HepG2 (cell line): ENCODE data around the gene CHMP4B. TPM values are rescaled to one million over a fixed set of nuclear protein-coding genes. Genes with fewer than 3 reads are reported as not detected.

ENCODE experiments used
- ATAC-seq: fragments of 200-7000 bp; cut with Tn5 transposase; 3 replicates; pipeline ENCODE4 v1.9.1; 2020; ENCODE audit warnings: mild to moderate bottlenecking, moderate library complexity
- BruUV-seq: library from RNA; stranded (reverse); fragments of 400-500 nt; replicated peaks from 2 replicates; lab custom pipeline; 2021; lab: Mats Ljungman, UMichigan
- CTCF ChIA-PET: fragments of 300-600 bp; formaldehyde crosslinking; extraction: SDS; loops from one replicate; lab custom pipeline; 2021; ENCODE audit warnings: low total read pairs, inconsistent platforms, low intra/inter-chr PET ratio; lab: Yijun Ruan, JAX
- POLR2A ChIA-PET: fragments of 350-600 bp; sonication (Branson Sonifier 250); formaldehyde crosslinking; loops from one replicate; lab custom pipeline; 2020; ENCODE audit warnings: antibody characterized with exemption, inconsistent platforms; lab: Yijun Ruan, JAX
- DNase-seq: peaks from one replicate; pipeline ENCODE4 v3.0.0-alpha.2; 2015; ENCODE audit warnings: low spot score
- FAIRE-seq: peaks from 3 replicates; lab custom pipeline; 2011; peaks lifted over from hg19 to GRCh38; lab: Jason Lieb, UNC
- H2AFZ ChIP-seq: one replicate; pipeline ENCODE4 v1.6.1; 2011; ENCODE audit warnings: low read length, inconsistent platforms
- H3K27ac ChIP-seq: fragments of 300-600 bp; 3 replicates; pipeline ENCODE4 v1.8.0; 2011; ENCODE audit warnings: mixed run types, mild to moderate bottlenecking, mixed read lengths, low read length, inconsistent platforms; ENCODE audit not compliant: insufficient read depth; ENCODE audit errors: extremely low read length
- H3K27me3 ChIP-seq, 2 experiments: fragments of 200-600 bp in 1 of 2; 2 replicates in 1 of 2; 3 replicates in 1 of 2; pipeline versions ENCODE4 v1.6.0 to v1.8.0; 2011; ENCODE audit warnings: low read length in 2 of 2, mild to moderate bottlenecking in 2 of 2, moderate library complexity in 2 of 2, inconsistent platforms in 1 of 2; ENCODE audit not compliant: insufficient read depth in 2 of 2, control insufficient read depth in 1 of 2
- H3K36me3 ChIP-seq, 2 experiments: fragments of 200-600 bp in 1 of 2; replicated peaks in 1 of 2; 2 replicates in 1 of 2; 3 replicates in 1 of 2; pipeline versions ENCODE4 v1.5.1 to v1.8.0; 2011; ENCODE audit warnings: low read length in 2 of 2, inconsistent platforms in 1 of 2; ENCODE audit not compliant: insufficient read depth in 2 of 2, control insufficient read depth in 1 of 2
- H3K4me1 ChIP-seq: 2 replicates; pipeline ENCODE4 v1.5.1; 2012; ENCODE audit warnings: low read length, inconsistent platforms; ENCODE audit not compliant: insufficient read depth
- H3K4me2 ChIP-seq: 2 replicates; pipeline ENCODE4 v1.6.0; 2011; ENCODE audit warnings: low read depth, low read length, inconsistent platforms
- H3K4me3 ChIP-seq, 3 experiments: fragments of 200-600 bp in 1 of 3; sonication (generic), shearing (Covaris generic) in 1 of 3; replicated peaks in 1 of 3; 2 replicates each; pipeline ENCODE4 v1.5.1; 2011 to 2016; ENCODE audit warnings: low read length in 3 of 3, inconsistent platforms in 2 of 3, low read depth in 2 of 3, mild to moderate bottlenecking in 2 of 3, control low read depth in 1 of 3, mixed read lengths in 1 of 3; ENCODE audit not compliant: insufficient read depth in 1 of 3
- H3K79me2 ChIP-seq: one replicate; pipeline ENCODE4 v1.6.1; 2011; ENCODE audit warnings: low read length, inconsistent platforms; ENCODE audit not compliant: insufficient read depth
- H3K9ac ChIP-seq: 2 replicates; pipeline ENCODE4 v1.6.0; 2011; ENCODE audit warnings: mild to moderate bottlenecking, low read depth, low read length, inconsistent platforms; ENCODE audit not compliant: insufficient read depth
- H3K9me3 ChIP-seq: 2 replicates; pipeline ENCODE4 v1.5.1; 2012; ENCODE audit warnings: mild to moderate bottlenecking, low read length
- H4K20me1 ChIP-seq: 2 replicates; pipeline ENCODE4 v1.6.0; 2011; ENCODE audit warnings: inconsistent platforms, mild to moderate bottlenecking, low read length, moderate library complexity; ENCODE audit not compliant: insufficient read depth
- AGO2 ChIP-seq: fragments of 200-400 bp; formaldehyde crosslinking; optimal IDR thresholded peaks from 2 replicates; pipeline ENCODE3; 2017; ENCODE audit warnings: mild to moderate bottlenecking, low read depth, low read length, moderate library complexity
- ARNT2 ChIP-seq: sonication (generic); formaldehyde crosslinking; IDR thresholded peaks from 2 replicates; pipeline ENCODE4 v1.8.0; 2022; ENCODE audit warnings: mild to moderate bottlenecking, low read depth, missing genetic modification reagents, moderate library complexity
- BRD4 ChIP-seq: sonication (generic); formaldehyde crosslinking; IDR thresholded peaks from 2 replicates; pipeline ENCODE4 v1.4.0; 2020; ENCODE audit warnings: missing genetic modification reagents
- LCORL ChIP-seq, 2 experiments: fragments of 450-650 bp in 1 of 2; sonication (generic) in 1 of 2; formaldehyde crosslinking in 1 of 2; IDR thresholded peaks; 2 replicates each; pipeline versions ENCODE4 v1.5.0 to v1.6.1; 2017 to 2020; ENCODE audit warnings: antibody characterized with exemption in 1 of 2, missing genetic modification reagents in 1 of 2
- MEIS1 ChIP-seq: sonication (generic); formaldehyde crosslinking; IDR thresholded peaks from 2 replicates; pipeline ENCODE4 v1.9.0; 2021; ENCODE audit warnings: mild to moderate bottlenecking, missing genetic modification reagents, moderate library complexity, borderline replicate concordance
- PAWR ChIP-seq: sonication (generic); formaldehyde crosslinking; IDR thresholded peaks from 2 replicates; pipeline ENCODE4 v1.4.0; 2020; ENCODE audit warnings: missing genetic modification reagents, mild to moderate bottlenecking, borderline replicate concordance
- TARDBP ChIP-seq: sonication (generic); formaldehyde crosslinking; IDR thresholded peaks from 2 replicates; pipeline ENCODE4 v1.8.0; 2022; ENCODE audit warnings: mild to moderate bottlenecking, missing genetic modification reagents
- TCF7 ChIP-seq: sonication (generic); IDR thresholded peaks from 2 replicates; pipeline ENCODE4 v1.6.1; 2016; ENCODE audit warnings: antibody characterized with exemption, low read depth
- THYN1 ChIP-seq: sonication (generic); formaldehyde crosslinking; IDR thresholded peaks from 2 replicates; pipeline ENCODE4 v1.8.1; 2023; ENCODE audit warnings: low read depth, mild to moderate bottlenecking, moderate library complexity, missing genetic modification reagents, borderline replicate concordance
- ZNF138 ChIP-seq: sonication (generic); formaldehyde crosslinking; IDR thresholded peaks from 2 replicates; pipeline ENCODE4 v1.5.0; 2020; ENCODE audit warnings: mild to moderate bottlenecking, low read depth, missing genetic modification reagents
- ZNF547 ChIP-seq: sonication (generic); formaldehyde crosslinking; IDR thresholded peaks from 2 replicates; pipeline ENCODE4 v1.5.1; 2020; ENCODE audit warnings: mild to moderate bottlenecking, missing genetic modification reagents
- ZNF563 ChIP-seq: sonication (generic); formaldehyde crosslinking; IDR thresholded peaks from 2 replicates; pipeline ENCODE4 v1.8.0; 2022; ENCODE audit warnings: mild to moderate bottlenecking, moderate library complexity, missing genetic modification reagents
- ZNF607 ChIP-seq: sonication (generic); formaldehyde crosslinking; IDR thresholded peaks from 2 replicates; pipeline ENCODE4 v1.5.1; 2020; ENCODE audit warnings: missing genetic modification reagents, mild to moderate bottlenecking, borderline replicate concordance
- ZNF773 ChIP-seq: sonication (generic); formaldehyde crosslinking; IDR thresholded peaks from 2 replicates; pipeline ENCODE4 v1.4.0; 2020; ENCODE audit warnings: missing genetic modification reagents, borderline replicate concordance
- ZNF780A ChIP-seq: sonication (generic); formaldehyde crosslinking; IDR thresholded peaks from 2 replicates; pipeline ENCODE4 v1.8.0; 2022; ENCODE audit warnings: mild to moderate bottlenecking, missing genetic modification reagents, moderate library complexity
- WGBS: methylation state at CpG from one replicate; pipeline ENCODE4 v1.1.6; 2017; ENCODE audit warnings: low lambda C conversion rate; 5-methylcytosine and 5-hydroxymethylcytosine counted together
- in situ Hi-C: cut with HindIII; loops from 2 replicates; pipeline ENCODE4 v1.10.0; 2017; ENCODE audit warnings: low pct_unique_long_range_greater_than_20kb; ENCODE audit not compliant: extremely low pct_ligation_motif_present
- intact Hi-C: fragments of 100-400 bp; cut with micrococcal nuclease; formaldehyde crosslinking; loops from one replicate; pipeline ENCODE4 v1.10.0; 2022; ENCODE audit not compliant: unreplicated experiment
- polyA plus RNA-seq, 8 experiments: library from polyadenylated mRNA; depleted of rRNA in 3 of 8; stranded (reverse) in 7 of 8; unstranded in 1 of 8; fragments of >200 nt; fragmentation: Illumina TruSeq in 4 of 8; extraction: Trizol in 4 of 8; gene quantifications; 2 replicates each; pipeline versions ENCODE4 v1.2.1 to v1.2.3, GENCODE V29; 2011 to 2016; ENCODE audit warnings: low read depth in 4 of 8, missing spikeins in 1 of 8, mixed read lengths in 1 of 8; ENCODE audit not compliant: insufficient read depth in 1 of 8
- total RNA-seq, 5 experiments: library from RNA; depleted of rRNA; stranded (reverse); fragments of >200 nt; fragmentation: Illumina TruSeq; extraction: Trizol; gene quantifications; 2 replicates each; pipeline ENCODE4 v1.2.3, GENCODE V29; 2016; ENCODE audit warnings: low read depth in 1 of 5
- TF ChIP-seq, protein P1 (sequence below): sonication (generic); formaldehyde crosslinking; IDR thresholded peaks from 2 replicates; pipeline ENCODE4 v1.5.1; 2020; ENCODE audit warnings: mild to moderate bottlenecking, missing genetic modification reagents, moderate library complexity
- TF ChIP-seq, protein P2 (sequence below): fragments of 450-650 bp; IDR thresholded peaks from 2 replicates; pipeline ENCODE4 v1.6.1; 2017
- TF ChIP-seq, protein P3 (sequence below), 2 experiments: sonication (generic) in 1 of 2; formaldehyde crosslinking in 1 of 2; IDR thresholded peaks; 2 replicates each; pipeline versions ENCODE4 v1.5.1 to v1.6.1; 2011 to 2020; ENCODE audit warnings: borderline replicate concordance in 1 of 2, low read depth in 1 of 2, low read length in 1 of 2, mild to moderate bottlenecking in 1 of 2, missing genetic modification reagents in 1 of 2, moderate library complexity in 1 of 2

CHMP4B gene
- total and polyA plus RNA-seq, 2 of the 13 experiments (the other 11 are each of a cell fraction or from before 2014, with no cell fraction given) = 40.1 to 45.6 TPM

DNA sequence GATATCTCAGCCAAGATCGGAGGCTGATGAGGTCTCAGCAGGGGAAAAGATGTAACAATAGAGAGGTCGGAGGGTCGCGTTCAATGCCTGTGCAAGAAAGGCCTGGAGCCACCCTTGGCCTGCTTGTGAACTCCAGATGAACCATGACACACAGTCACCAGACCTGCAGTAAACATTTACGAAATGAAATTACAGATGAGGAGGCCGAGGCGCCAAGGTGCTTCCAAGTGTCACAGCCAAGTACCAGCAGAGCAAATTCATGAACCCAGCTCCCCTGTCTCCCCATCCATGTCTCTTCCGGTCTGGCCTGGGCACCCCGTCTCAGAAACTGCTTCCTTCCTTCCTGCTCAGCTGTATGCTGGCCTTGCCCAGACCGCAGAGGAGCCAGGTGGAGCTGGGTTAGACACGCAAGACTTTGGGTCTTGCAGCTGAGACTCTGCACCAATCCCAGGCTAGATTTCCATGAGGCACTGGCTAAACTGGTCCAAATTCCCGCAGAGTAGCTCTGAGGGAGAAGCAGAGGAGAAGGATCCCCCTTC lies 48.1 kb downstream of the CHMP4B start (continued):
- TF ChIP-seq MEIS1 (no peak), ZNF138 (CRISPR knock-in tag) (no peak)

DNA sequence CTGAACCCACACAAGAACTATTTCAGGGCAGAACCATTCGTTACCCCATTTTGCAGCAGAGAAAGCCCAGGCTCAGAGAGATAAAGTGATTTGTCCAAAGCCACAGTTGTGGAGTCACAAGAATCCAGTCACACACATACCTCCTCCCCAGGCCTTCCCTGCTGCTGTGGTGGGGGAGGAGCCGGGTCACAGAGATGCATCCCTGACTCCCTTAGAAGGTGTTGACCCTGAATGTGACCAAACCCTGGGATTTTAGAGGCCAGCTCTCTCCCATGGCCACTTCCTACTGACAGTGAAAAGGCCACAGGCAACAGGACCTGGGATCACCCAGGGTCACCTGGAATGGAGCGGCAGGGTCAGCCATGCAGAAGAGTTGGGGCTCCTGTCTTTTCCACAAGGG lies 48.6 kb downstream of the CHMP4B start:
- ChIA-PET CTCF (no interaction called here), POLR2A (interaction anchor here (1.2 to 2.0 kb wide), 2 partner anchors 46 to 253 kb away, joined by 3 to 6 read pairs; partner anchors contain the start of gene EIF2S2)
- BruUV-seq = no TSS peak
- 54% methylated on average over 3 of the region's 3 CpGs for WGBS
- H4K20me1 ChIP-seq = no peaks in the 10 kb centered on the region
- no peaks in the 10 kb centered on the region for H3K79me2 ChIP-seq
- H3K27ac ChIP-seq = no peak overlapping the region
- peak overlapping the region; percentile 38 for H3K4me2 ChIP-seq
- in situ Hi-C loops (no loop called here), intact Hi-C loops (loop anchor here (5.0 kb wide), 2 partner anchors 47 to 67 kb away; partner anchors contain the start of gene CHMP4B)
- no peaks in the 10 kb centered on the region for H3K9me3 ChIP-seq
- peaks cover 44% of the 10 kb centered on the region for H3K4me1 ChIP-seq
- DNase-seq = no peak
- no peak overlapping the region for H3K9ac ChIP-seq
- H3K4me3 ChIP-seq = no peak overlapping the region
- peak; percentile 7; the same call in 2 of the 3 replicates for ATAC-seq
- no peak for FAIRE-seq
- H2AFZ ChIP-seq = no peak overlapping the region
- peaks cover 7 to 8% of the 10 kb centered on the region in 2 experiments; a peak in 4 of 5 replicates for H3K36me3 ChIP-seq
- H3K27me3 ChIP-seq = peaks cover 0 to 12% of the 10 kb centered on the region in 2 experiments; a peak in 2 of 5 replicates
- TF ChIP-seq, protein P1, sequence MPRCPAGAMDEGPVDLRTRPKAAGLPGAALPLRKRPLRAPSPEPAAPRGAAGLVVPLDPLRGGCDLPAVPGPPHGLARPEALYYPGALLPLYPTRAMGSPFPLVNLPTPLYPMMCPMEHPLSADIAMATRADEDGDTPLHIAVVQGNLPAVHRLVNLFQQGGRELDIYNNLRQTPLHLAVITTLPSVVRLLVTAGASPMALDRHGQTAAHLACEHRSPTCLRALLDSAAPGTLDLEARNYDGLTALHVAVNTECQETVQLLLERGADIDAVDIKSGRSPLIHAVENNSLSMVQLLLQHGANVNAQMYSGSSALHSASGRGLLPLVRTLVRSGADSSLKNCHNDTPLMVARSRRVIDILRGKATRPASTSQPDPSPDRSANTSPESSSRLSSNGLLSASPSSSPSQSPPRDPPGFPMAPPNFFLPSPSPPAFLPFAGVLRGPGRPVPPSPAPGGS = peak; percentile 31; the same call in 1 of the 2 replicates
- TF ChIP-seq TARDBP (CRISPR knock-in tag) (no peak), THYN1 (no peak), AGO2 (peak; percentile 1), BRD4 (CRISPR knock-in tag) (no peak), TCF7 (no peak), ZNF607 (CRISPR knock-in tag) (no peak), ZNF773 (CRISPR knock-in tag) (no peak), ZNF547 (CRISPR knock-in tag) (0 out of 2 replicates have a peak, but pooled peaks have one; percentile 31), ARNT2 (no peak), ZNF563 (CRISPR knock-in tag) (no peak), PAWR (no peak), ZNF780A (no peak), LCORL (IDR thresholded peaks at IDR 0.05) (no peak), LCORL (CRISPR knock-in tag; IDR thresholded peaks at IDR 0.05) (no peak)
- TF ChIP-seq, protein P2, sequence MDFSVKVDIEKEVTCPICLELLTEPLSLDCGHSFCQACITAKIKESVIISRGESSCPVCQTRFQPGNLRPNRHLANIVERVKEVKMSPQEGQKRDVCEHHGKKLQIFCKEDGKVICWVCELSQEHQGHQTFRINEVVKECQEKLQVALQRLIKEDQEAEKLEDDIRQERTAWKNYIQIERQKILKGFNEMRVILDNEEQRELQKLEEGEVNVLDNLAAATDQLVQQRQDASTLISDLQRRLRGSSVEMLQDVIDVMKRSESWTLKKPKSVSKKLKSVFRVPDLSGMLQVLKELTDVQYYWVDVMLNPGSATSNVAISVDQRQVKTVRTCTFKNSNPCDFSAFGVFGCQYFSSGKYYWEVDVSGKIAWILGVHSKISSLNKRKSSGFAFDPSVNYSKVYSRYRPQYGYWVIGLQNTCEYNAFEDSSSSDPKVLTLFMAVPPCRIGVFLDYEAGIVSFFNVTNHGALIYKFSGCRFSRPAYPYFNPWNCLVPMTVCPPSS = no peak
- TF ChIP-seq, protein P3, sequence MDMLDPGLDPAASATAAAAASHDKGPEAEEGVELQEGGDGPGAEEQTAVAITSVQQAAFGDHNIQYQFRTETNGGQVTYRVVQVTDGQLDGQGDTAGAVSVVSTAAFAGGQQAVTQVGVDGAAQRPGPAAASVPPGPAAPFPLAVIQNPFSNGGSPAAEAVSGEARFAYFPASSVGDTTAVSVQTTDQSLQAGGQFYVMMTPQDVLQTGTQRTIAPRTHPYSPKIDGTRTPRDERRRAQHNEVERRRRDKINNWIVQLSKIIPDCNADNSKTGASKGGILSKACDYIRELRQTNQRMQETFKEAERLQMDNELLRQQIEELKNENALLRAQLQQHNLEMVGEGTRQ (IDR thresholded peaks at IDR 0.05; ENCODE audit: low read depth, low read length) = no peak
- TF ChIP-seq, protein P3 (CRISPR knock-in tag; IDR thresholded peaks at IDR 0.05; ENCODE audit: borderline replicate concordance) = no peak
